Measurements from ENCODE around the gene CYP11A1. TPM values are rescaled to one million over a fixed set of nuclear protein-coding genes. Genes with fewer than 3 reads are reported as not detected.

CYP11A1 gene
- total RNA-seq, 1 donor from 2014 or later: 2.0 TPM

DNA sequence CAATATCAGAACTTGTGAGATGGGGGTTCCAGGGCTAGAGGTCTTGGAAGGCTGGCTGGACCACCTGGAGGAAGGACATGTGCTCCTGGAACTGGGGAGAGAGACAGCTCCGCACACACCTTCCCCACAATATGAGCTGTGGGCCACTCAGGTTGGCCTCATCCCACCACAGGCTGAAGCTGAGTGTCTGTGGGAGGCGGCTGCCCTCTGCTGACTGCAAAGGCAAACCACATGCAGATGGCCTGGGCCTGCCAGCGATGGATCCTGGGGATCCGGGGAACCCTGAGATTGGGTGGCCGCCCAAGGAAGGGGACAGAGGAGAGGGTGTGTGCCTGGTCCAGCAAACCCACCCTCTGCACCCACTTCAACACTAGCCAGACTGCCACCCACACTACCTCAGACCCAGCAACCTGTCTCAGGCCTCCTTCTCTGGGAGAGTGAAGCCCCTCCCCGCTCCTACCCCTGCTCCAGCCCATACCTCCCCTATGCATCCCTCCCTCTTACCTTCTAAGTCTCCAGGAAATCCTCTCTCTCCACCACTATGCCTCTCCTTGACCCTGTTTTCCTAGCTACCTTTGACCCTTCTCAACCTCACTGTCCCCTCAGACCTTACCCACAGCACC lies 44.8 kb downstream of the CYP11A1 start:
- Mint-ChIP-seq H3K36me3 (ENCODE audit: insufficient read depth) (no peaks in the 10 kb centered on the region), H3K4me3 (ENCODE audit: low read depth) (no peak overlapping the region), H3K9me3 (ENCODE audit: low read depth) (no peaks in the 10 kb centered on the region), H3K27me3 (peaks cover 17% of the 10 kb centered on the region), H3K27ac (no peak overlapping the region), H3K4me1 (ENCODE audit: low read depth) (peaks cover 4% of the 10 kb centered on the region)
- DNase-seq (ENCODE audit: low spot score, unreplicated experiment): peak; percentile 65
- TF ChIP-seq, protein P1, sequence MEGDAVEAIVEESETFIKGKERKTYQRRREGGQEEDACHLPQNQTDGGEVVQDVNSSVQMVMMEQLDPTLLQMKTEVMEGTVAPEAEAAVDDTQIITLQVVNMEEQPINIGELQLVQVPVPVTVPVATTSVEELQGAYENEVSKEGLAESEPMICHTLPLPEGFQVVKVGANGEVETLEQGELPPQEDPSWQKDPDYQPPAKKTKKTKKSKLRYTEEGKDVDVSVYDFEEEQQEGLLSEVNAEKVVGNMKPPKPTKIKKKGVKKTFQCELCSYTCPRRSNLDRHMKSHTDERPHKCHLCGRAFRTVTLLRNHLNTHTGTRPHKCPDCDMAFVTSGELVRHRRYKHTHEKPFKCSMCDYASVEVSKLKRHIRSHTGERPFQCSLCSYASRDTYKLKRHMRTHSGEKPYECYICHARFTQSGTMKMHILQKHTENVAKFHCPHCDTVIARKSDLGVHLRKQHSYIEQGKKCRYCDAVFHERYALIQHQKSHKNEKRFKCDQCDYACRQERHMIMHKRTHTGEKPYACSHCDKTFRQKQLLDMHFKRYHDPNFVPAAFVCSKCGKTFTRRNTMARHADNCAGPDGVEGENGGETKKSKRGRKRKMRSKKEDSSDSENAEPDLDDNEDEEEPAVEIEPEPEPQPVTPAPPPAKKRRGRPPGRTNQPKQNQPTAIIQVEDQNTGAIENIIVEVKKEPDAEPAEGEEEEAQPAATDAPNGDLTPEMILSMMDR (IDR thresholded peaks at IDR 0.05; ENCODE audit: unreplicated experiment): peak; percentile 92

DNA sequence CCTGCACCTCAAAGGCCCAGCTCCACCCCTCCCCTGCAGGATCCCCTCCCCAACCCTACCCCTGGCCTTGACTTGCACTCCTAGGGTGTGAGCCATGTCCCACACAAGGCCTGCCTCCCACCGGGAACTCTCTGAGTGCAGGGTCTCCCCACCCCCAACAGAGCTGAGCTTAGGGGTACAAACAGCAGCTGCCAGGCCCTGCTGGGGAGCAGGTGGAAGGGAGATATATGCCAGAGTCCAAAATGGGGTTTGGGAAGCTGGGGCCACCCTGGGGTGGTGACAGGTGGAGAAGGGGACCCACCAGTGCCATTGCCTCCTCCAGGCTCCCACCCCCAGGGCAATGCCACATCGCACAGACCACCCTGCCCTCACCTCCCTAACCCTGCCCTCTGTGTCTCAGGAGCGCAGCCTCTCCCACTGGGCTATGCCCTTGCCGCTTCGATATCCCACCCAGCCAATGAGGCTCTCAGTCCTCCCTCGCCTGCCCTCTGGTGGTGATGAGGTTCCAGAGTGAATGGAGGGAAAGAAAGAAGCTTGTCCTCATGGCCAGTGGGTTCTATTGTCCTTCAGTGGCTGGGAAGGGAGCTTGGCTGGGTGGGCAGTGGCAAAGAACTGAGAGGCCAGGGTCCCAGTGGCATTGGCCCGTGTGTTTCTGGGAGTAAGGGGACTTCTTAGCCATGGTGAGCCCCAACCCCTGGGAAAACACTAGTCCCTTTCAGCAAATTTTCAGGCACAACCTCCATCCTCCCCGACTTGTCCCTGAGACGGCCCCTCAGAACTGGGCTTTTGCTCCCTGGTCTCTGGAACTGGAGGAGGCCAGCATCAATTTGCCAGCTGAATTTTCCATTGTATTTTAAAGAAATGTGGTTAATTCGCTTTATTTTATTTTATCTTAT lies 46.8 kb downstream of the CYP11A1 start:
- DNase-seq (ENCODE audit: low spot score, unreplicated experiment): no peak
- TF ChIP-seq, protein P1 (IDR thresholded peaks at IDR 0.05; ENCODE audit: unreplicated experiment): peak; percentile 40
- Mint-ChIP-seq H3K9me3 (ENCODE audit: low read depth) (no peaks in the 10 kb centered on the region), H3K4me1 (ENCODE audit: low read depth) (peaks cover 5% of the 10 kb centered on the region), H3K4me3 (ENCODE audit: low read depth) (no peak overlapping the region), H3K27ac (no peak overlapping the region), H3K36me3 (ENCODE audit: insufficient read depth) (no peaks in the 10 kb centered on the region), H3K27me3 (peaks cover 18% of the 10 kb centered on the region)

DNA sequence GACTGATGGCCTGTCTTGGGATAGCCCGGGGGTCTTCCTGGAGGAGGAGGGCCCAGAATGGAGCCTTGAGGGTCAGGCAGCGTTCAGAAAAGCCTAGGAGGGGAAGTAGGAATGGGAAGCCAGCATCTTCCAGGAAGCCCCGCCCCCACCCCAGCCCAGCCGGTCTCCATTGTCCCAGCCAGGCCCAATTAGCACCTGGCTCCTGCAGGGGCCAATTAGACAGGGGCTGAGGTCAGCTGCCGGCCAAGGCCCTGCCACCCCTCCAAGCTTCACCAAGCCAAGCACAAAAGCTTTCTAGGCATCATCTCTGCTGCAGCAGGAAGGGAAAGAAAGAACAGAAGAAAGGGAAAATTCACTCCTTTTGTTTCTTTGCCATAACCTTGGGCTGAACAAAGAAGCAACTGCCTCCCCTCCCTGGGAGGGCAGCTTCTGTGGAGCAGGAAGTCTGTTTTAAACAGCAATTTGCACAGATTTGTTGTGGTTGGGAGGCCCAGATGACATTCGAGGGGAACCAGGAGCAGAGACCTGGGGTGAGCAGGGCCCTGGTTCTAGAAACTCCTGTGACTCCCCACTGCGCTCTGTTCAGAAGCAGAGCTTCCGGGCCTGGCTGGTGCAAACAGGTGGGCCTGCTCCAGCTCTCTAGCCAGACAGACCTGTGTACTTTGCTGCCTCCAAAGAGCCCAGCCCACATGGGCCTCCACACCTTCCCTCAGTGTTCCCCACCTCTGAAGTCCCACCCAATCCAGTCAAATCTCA lies 47.7 kb downstream of the CYP11A1 start:
- H3K9me3 Mint-ChIP-seq (ENCODE audit: low read depth): no peaks in the 10 kb centered on the region
- H3K4me1 Mint-ChIP-seq (ENCODE audit: low read depth): peaks cover 8% of the 10 kb centered on the region
- DNase-seq (ENCODE audit: low spot score, unreplicated experiment): no peak
- H3K36me3 Mint-ChIP-seq (ENCODE audit: insufficient read depth): no peaks in the 10 kb centered on the region
- peaks cover 14% of the 10 kb centered on the region for H3K27me3 Mint-ChIP-seq
- no peak overlapping the region for H3K4me3 Mint-ChIP-seq (ENCODE audit: low read depth)
- TF ChIP-seq, protein P1 (IDR thresholded peaks at IDR 0.05; ENCODE audit: unreplicated experiment): no peak
- H3K27ac Mint-ChIP-seq: peak overlapping the region; percentile 67

DNA sequence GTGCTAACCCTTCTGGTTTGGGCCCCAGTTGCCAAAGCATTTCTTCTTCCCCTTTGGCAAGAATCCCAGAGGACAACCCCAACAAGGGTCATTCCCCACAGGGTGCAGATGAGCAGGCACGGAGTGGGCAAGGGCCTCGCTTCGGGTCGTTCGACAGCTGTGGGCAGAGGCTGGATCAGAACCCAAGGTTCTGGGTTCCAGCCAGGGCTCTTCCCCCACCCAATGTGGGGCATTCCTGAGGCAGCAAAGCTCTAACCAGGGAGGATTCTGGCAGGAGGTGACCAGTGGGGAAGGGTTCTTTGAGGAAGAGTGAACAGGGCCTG lies 48.3 kb downstream of the CYP11A1 start:
- peaks cover 12% of the 10 kb centered on the region for H3K27me3 Mint-ChIP-seq
- peaks cover 8% of the 10 kb centered on the region for H3K4me1 Mint-ChIP-seq (ENCODE audit: low read depth)
- no peaks in the 10 kb centered on the region for H3K36me3 Mint-ChIP-seq (ENCODE audit: insufficient read depth)
- no peak overlapping the region for H3K4me3 Mint-ChIP-seq (ENCODE audit: low read depth)
- H3K9me3 Mint-ChIP-seq (ENCODE audit: low read depth): no peaks in the 10 kb centered on the region
- no peak overlapping the region for H3K27ac Mint-ChIP-seq
- no peak for DNase-seq (ENCODE audit: low spot score, unreplicated experiment)
- TF ChIP-seq, protein P1 (IDR thresholded peaks at IDR 0.05; ENCODE audit: unreplicated experiment): no peak

All from progenitor cell of endocrine pancreas (in vitro differentiated cells).